Trophoblast cell (in vitro differentiated cells and primary cell): ENCODE results near the gene IL16.

ENCODE experiments used
- DNase-seq, 2 donors: peaks; one replicate each; pipeline ENCODE4 v3.0.0-alpha.2; 2016
- H2AFZ ChIP-seq: 2 replicates; pipeline ENCODE4 v1.6.1; 2013; ENCODE audit warnings: low read length, moderate library complexity, mild to moderate bottlenecking; ENCODE audit not compliant: insufficient read depth, poor library complexity
- H2AK5ac ChIP-seq: 2 replicates; pipeline ENCODE4 v1.6.1; 2013; ENCODE audit warnings: mild to moderate bottlenecking, low read length
- H2BK120ac ChIP-seq: 2 replicates; pipeline ENCODE4 v1.6.1; 2013; ENCODE audit warnings: low read length, mild to moderate bottlenecking, moderate library complexity; ENCODE audit not compliant: insufficient read depth, poor library complexity
- H2BK12ac ChIP-seq: 2 replicates; pipeline ENCODE4 v1.6.1; 2013; ENCODE audit warnings: mild to moderate bottlenecking, low read length, moderate library complexity
- H2BK5ac ChIP-seq: 2 replicates; pipeline ENCODE4 v1.6.1; 2013; ENCODE audit warnings: low read length, low read depth, moderate library complexity, mild to moderate bottlenecking; ENCODE audit not compliant: poor library complexity
- H3K14ac ChIP-seq: 2 replicates; pipeline ENCODE4 v1.6.1; 2013; ENCODE audit warnings: mild to moderate bottlenecking, low read length
- H3K18ac ChIP-seq: 2 replicates; pipeline ENCODE4 v1.6.1; 2013; ENCODE audit warnings: mild to moderate bottlenecking, low read length
- H3K23ac ChIP-seq: 2 replicates; pipeline ENCODE4 v1.6.1; 2013; ENCODE audit warnings: low read length
- H3K27ac ChIP-seq: 2 replicates; pipeline ENCODE4 v1.5.1; 2013; ENCODE audit warnings: low read depth, mild to moderate bottlenecking, inconsistent platforms, low read length, moderate library complexity
- H3K27me3 ChIP-seq: 2 replicates; pipeline ENCODE4 v1.6.1; 2013; ENCODE audit warnings: inconsistent platforms, mild to moderate bottlenecking, low read length, moderate library complexity; ENCODE audit not compliant: insufficient read depth
- H3K36me3 ChIP-seq, 2 experiments: 1 replicate in 1 of 2; 2 replicates in 1 of 2; pipeline ENCODE4 v1.6.1; 2013; ENCODE audit warnings: low read length in 2 of 2, mild to moderate bottlenecking in 2 of 2, moderate library complexity in 1 of 2; ENCODE audit not compliant: insufficient read depth in 2 of 2, control insufficient read depth in 1 of 2
- H3K4ac ChIP-seq: 2 replicates; pipeline ENCODE4 v1.6.1; 2013; ENCODE audit warnings: low read depth, mild to moderate bottlenecking, low read length, moderate library complexity
- H3K4me1 ChIP-seq, 2 experiments: 1 replicate in 1 of 2; 2 replicates in 1 of 2; pipeline ENCODE4 v1.6.1; 2013; ENCODE audit warnings: low read length in 2 of 2, mild to moderate bottlenecking in 2 of 2, moderate library complexity in 1 of 2; ENCODE audit not compliant: insufficient read depth in 2 of 2, control insufficient read depth in 1 of 2
- H3K4me2 ChIP-seq: 2 replicates; pipeline ENCODE4 v1.6.1; 2013; ENCODE audit warnings: inconsistent platforms, mild to moderate bottlenecking, low read length, moderate library complexity
- H3K4me3 ChIP-seq: 2 replicates; pipeline ENCODE4 v1.5.1; 2013; ENCODE audit warnings: mild to moderate bottlenecking, low read depth, low read length, inconsistent platforms
- H3K79me1 ChIP-seq: one replicate; pipeline ENCODE4 v1.6.1; 2013; ENCODE audit warnings: low read length
- H3K79me2 ChIP-seq: 2 replicates; pipeline ENCODE4 v1.6.1; 2013; ENCODE audit warnings: low read length, mild to moderate bottlenecking; ENCODE audit not compliant: control insufficient read depth, insufficient read depth, poor library complexity
- H3K9ac ChIP-seq: 2 replicates; pipeline ENCODE4 v1.6.1; 2013; ENCODE audit warnings: mild to moderate bottlenecking, low read length
- H3K9me3 ChIP-seq: 2 replicates; pipeline ENCODE4 v1.6.1; 2013; ENCODE audit warnings: low read depth, mild to moderate bottlenecking, control low read depth, inconsistent platforms, low read length; ENCODE audit not compliant: insufficient read depth
- H4K12ac ChIP-seq: 2 replicates; pipeline ENCODE4 v1.6.1; 2013; ENCODE audit warnings: low read depth, mild to moderate bottlenecking, low read length, moderate library complexity
- H4K8ac ChIP-seq: 2 replicates; pipeline ENCODE4 v1.6.1; 2013; ENCODE audit warnings: low read depth, mild to moderate bottlenecking, low read length, moderate library complexity
- H4K91ac ChIP-seq: one replicate; pipeline ENCODE4 v1.6.1; 2013; ENCODE audit warnings: low read depth, mild to moderate bottlenecking, low read length, moderate library complexity
- WGBS: extraction: QIAGEN DNeasy Blood & Tissue Kit; methylation state at CpG from one replicate; pipeline ENCODE4 v1.1.7; 2013; ENCODE audit warnings: missing lambda C conversion rate; ENCODE audit not compliant: insufficient read length, insufficient coverage; ENCODE audit errors: extremely low coverage; 5-methylcytosine and 5-hydroxymethylcytosine counted together

Gene IL16

GRCh38 chr15:81223346-81223971 lies 26.8 kb downstream of the IL16 start:
- no peak for DNase-seq
- no peak overlapping the region for H3K4me2 ChIP-seq
- no peak overlapping the region for H3K4ac ChIP-seq
- no peak overlapping the region for H4K12ac ChIP-seq
- H4K8ac ChIP-seq: no peak overlapping the region
- no peak overlapping the region for H3K18ac ChIP-seq
- no peaks in the 10 kb centered on the region for H3K9me3 ChIP-seq
- H3K14ac ChIP-seq: no peak overlapping the region
- H3K4me1 ChIP-seq: no peaks in the 10 kb centered on the region
- no peak overlapping the region for H2BK5ac ChIP-seq
- no CpG with 5 or more reads among the region's 2 CpGs for WGBS
- H2BK12ac ChIP-seq: no peak overlapping the region
- no peaks in the 10 kb centered on the region for H3K36me3 ChIP-seq
- no peak overlapping the region for H4K91ac ChIP-seq
- no peaks in the 10 kb centered on the region for H3K79me2 ChIP-seq
- H2BK120ac ChIP-seq: no peak overlapping the region
- H3K4me3 ChIP-seq: no peak overlapping the region
- H2AK5ac ChIP-seq: no peak overlapping the region
- H3K9ac ChIP-seq: no peak overlapping the region
- H3K27ac ChIP-seq: no peak overlapping the region
- H3K27me3 ChIP-seq: no peaks in the 10 kb centered on the region
- no peak overlapping the region for H3K23ac ChIP-seq
- H2AFZ ChIP-seq: no peak overlapping the region
- no peaks in the 10 kb centered on the region for H3K79me1 ChIP-seq

GRCh38 chr15:81224232-81224631 lies 27.6 kb downstream of the IL16 start:
- no peak overlapping the region for H3K4ac ChIP-seq
- H3K18ac ChIP-seq: no peak overlapping the region
- H3K79me2 ChIP-seq: no peaks in the 10 kb centered on the region
- H3K27ac ChIP-seq: no peak overlapping the region
- no peaks in the 10 kb centered on the region for H3K4me1 ChIP-seq
- H2AK5ac ChIP-seq: no peak overlapping the region
- H2BK12ac ChIP-seq: no peak overlapping the region
- H3K36me3 ChIP-seq: no peaks in the 10 kb centered on the region
- no peak overlapping the region for H2BK120ac ChIP-seq
- no peaks in the 10 kb centered on the region for H3K27me3 ChIP-seq
- no CpG with 5 or more reads among the region's 1 CpG for WGBS
- H2BK5ac ChIP-seq: no peak overlapping the region
- DNase-seq: no peak
- no peaks in the 10 kb centered on the region for H3K79me1 ChIP-seq
- H3K23ac ChIP-seq: no peak overlapping the region
- no peak overlapping the region for H3K4me2 ChIP-seq
- H3K14ac ChIP-seq: no peak overlapping the region
- no peak overlapping the region for H2AFZ ChIP-seq
- H3K9me3 ChIP-seq: no peaks in the 10 kb centered on the region
- H4K8ac ChIP-seq: no peak overlapping the region
- H4K91ac ChIP-seq: no peak overlapping the region
- no peak overlapping the region for H3K9ac ChIP-seq
- no peak overlapping the region for H4K12ac ChIP-seq
- no peak overlapping the region for H3K4me3 ChIP-seq

- Histone ChIP-seq H3K9ac (no peak overlapping the region), H3K23ac (no peak overlapping the region)
These were observed 28.5 kb downstream of the IL16 start for GRCh38 chr15:81225161-81225671.

GRCh38 chr15:81227716-81228115 lies 31.0 kb downstream of the IL16 start:
- no peak overlapping the region for H2BK12ac ChIP-seq
- no peaks in the 10 kb centered on the region for H3K79me1 ChIP-seq
- H4K91ac ChIP-seq: no peak overlapping the region
- WGBS: no CpG with 5 or more reads among the region's 5 CpGs
- H2AFZ ChIP-seq: no peak overlapping the region
- H3K79me2 ChIP-seq: no peaks in the 10 kb centered on the region
- no peak overlapping the region for H3K23ac ChIP-seq
- no peak overlapping the region for H2BK120ac ChIP-seq
- no peak overlapping the region for H3K18ac ChIP-seq
- H3K4me2 ChIP-seq: no peak overlapping the region
- no peak overlapping the region for H3K4me3 ChIP-seq
- H3K9ac ChIP-seq: no peak overlapping the region
- H2BK5ac ChIP-seq: no peak overlapping the region
- no peak overlapping the region for H4K8ac ChIP-seq
- no peak overlapping the region for H4K12ac ChIP-seq
- H2AK5ac ChIP-seq: no peak overlapping the region
- no peaks in the 10 kb centered on the region for H3K36me3 ChIP-seq
- no peak overlapping the region for H3K4ac ChIP-seq
- DNase-seq: no peak
- H3K14ac ChIP-seq: no peak overlapping the region
- no peaks in the 10 kb centered on the region for H3K9me3 ChIP-seq
- no peak overlapping the region for H3K27ac ChIP-seq
- H3K27me3 ChIP-seq: no peaks in the 10 kb centered on the region
- H3K4me1 ChIP-seq: no peaks in the 10 kb centered on the region

More at GRCh38 chr15:81225161-81225671, 28.5 kb downstream of the IL16 start:
- H4K8ac ChIP-seq: no peak overlapping the region
- H3K4me1 ChIP-seq: no peaks in the 10 kb centered on the region
- H3K79me1 ChIP-seq: no peaks in the 10 kb centered on the region
- no peaks in the 10 kb centered on the region for H3K9me3 ChIP-seq
- H3K4ac ChIP-seq: no peak overlapping the region
- H4K12ac ChIP-seq: no peak overlapping the region
- H3K4me2 ChIP-seq: no peak overlapping the region
- no peaks in the 10 kb centered on the region for H3K79me2 ChIP-seq
- no peak overlapping the region for H3K27ac ChIP-seq
- no peaks in the 10 kb centered on the region for H3K36me3 ChIP-seq
- H2BK120ac ChIP-seq: no peak overlapping the region
- no peak overlapping the region for H2BK12ac ChIP-seq
- H2AFZ ChIP-seq: no peak overlapping the region
- no peak overlapping the region for H2AK5ac ChIP-seq
- no peaks in the 10 kb centered on the region for H3K27me3 ChIP-seq
- no peak overlapping the region for H3K14ac ChIP-seq
- peak in 1 of 2 donors; percentile 13 for DNase-seq
- no peak overlapping the region for H4K91ac ChIP-seq
- no peak overlapping the region for H2BK5ac ChIP-seq
- WGBS: no CpG with 5 or more reads among the region's 10 CpGs
- no peak overlapping the region for H3K18ac ChIP-seq
- H3K4me3 ChIP-seq: no peak overlapping the region
